ENCODE measurements around the gene SESN1.
A peak's percentile ranks its signal among the peaks of the same experiment; 100 is the strongest.
"Not testable (repeated sequence)": the region's sequence is repeated elsewhere in the genome, so short reads cannot be mapped to it uniquely, and the experiment has no call there.

SESN1 gene

DNA sequence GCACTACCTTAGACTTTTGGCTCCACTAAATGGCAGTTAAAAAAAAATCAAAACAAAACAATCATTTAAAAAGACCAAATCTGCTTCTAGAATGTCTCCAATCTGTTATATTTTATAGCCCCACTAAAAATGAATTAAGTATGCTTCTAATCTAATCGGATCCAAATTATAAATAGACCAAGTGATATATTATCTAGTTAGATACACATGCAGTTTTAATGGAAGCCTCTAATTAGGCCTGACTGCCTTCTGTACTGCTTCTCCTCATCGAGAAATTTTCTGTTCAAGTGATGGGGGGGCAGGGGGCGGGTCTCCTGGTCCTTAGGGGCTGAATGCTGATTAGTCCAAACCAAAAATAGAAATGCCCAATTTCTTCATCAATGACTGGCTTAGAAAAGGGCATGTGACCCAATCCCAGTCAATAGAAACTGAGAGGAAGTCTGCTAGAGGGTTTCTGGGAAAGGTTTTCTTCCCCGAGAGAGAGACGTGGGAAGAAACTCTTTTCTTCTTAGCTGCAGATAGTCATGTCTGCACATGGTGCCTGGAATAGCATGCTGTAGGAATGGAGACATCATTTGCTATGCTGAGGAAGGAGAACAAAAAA, 6.9 kb downstream of the SESN1 start:
- Histone ChIP-seq H3K27ac (replicated peaks) (no peak overlapping the region), H3K27me3 (ENCODE audit: insufficient read depth, poor library complexity, severe bottlenecking) (no peaks in the 10 kb centered on the region), H3K4me3 (replicated peaks; ENCODE audit: insufficient read depth, low read length) (no peak overlapping the region)
- TF ChIP-seq, protein P1, sequence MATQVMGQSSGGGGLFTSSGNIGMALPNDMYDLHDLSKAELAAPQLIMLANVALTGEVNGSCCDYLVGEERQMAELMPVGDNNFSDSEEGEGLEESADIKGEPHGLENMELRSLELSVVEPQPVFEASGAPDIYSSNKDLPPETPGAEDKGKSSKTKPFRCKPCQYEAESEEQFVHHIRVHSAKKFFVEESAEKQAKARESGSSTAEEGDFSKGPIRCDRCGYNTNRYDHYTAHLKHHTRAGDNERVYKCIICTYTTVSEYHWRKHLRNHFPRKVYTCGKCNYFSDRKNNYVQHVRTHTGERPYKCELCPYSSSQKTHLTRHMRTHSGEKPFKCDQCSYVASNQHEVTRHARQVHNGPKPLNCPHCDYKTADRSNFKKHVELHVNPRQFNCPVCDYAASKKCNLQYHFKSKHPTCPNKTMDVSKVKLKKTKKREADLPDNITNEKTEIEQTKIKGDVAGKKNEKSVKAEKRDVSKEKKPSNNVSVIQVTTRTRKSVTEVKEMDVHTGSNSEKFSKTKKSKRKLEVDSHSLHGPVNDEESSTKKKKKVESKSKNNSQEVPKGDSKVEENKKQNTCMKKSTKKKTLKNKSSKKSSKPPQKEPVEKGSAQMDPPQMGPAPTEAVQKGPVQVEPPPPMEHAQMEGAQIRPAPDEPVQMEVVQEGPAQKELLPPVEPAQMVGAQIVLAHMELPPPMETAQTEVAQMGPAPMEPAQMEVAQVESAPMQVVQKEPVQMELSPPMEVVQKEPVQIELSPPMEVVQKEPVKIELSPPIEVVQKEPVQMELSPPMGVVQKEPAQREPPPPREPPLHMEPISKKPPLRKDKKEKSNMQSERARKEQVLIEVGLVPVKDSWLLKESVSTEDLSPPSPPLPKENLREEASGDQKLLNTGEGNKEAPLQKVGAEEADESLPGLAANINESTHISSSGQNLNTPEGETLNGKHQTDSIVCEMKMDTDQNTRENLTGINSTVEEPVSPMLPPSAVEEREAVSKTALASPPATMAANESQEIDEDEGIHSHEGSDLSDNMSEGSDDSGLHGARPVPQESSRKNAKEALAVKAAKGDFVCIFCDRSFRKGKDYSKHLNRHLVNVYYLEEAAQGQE (IDR thresholded peaks at IDR 0.05; ENCODE audit: insufficient replicate concordance, low read depth) = no peak
- TF ChIP-seq SPI1 (IDR thresholded peaks at IDR 0.05; ENCODE audit: borderline replicate concordance, low read depth) (no peak), CTCF (IDR thresholded peaks at IDR 0.05; ENCODE audit: insufficient read depth, low read length) (no peak), POLR2AphosphoS5 (IDR thresholded peaks at IDR 0.05; ENCODE audit: low read depth) (no peak), GABPA (IDR thresholded peaks at IDR 0.05; ENCODE audit: low read depth) (no peak)
- DNase-seq (ENCODE audit: low read depth in 1 of 2, low spot score in 1 of 2) = no peak

DNA sequence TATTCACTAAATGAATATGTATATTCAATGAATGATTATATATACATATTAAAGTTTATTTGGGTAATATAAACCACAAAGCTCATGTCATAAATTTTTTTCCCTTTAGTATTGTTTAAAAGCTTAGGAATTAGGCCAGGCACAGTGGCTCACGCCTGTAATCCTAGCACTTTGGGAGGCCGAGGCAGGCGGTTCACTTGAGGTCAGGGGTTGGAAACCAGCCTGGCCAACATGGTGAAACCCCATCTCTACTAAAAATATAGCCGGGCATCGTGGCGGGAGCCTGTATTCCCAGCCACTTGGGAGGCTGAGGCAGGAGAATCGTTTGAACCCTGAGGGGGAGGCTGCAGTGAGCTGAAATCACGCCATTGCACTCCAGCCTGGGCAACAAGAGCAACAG, 10.5 kb downstream of the SESN1 start:
- not testable (repeated sequence) for H3K27ac ChIP-seq (replicated peaks); H3K27me3 ChIP-seq (ENCODE audit: insufficient read depth, poor library complexity, severe bottlenecking); H3K4me3 ChIP-seq (replicated peaks; ENCODE audit: insufficient read depth, low read length); DNase-seq (ENCODE audit: low read depth in 1 of 2, low spot score in 1 of 2)

GRCh38 chr6:109083657-109084056, 11.0 kb downstream of the SESN1 start:
- TF ChIP-seq GABPA (IDR thresholded peaks at IDR 0.05; ENCODE audit: low read depth) = no peak
- no peak for TF ChIP-seq SPI1 (IDR thresholded peaks at IDR 0.05; ENCODE audit: borderline replicate concordance, low read depth)
- TF ChIP-seq POLR2AphosphoS5 (IDR thresholded peaks at IDR 0.05; ENCODE audit: low read depth) = no peak
- Histone ChIP-seq H3K27me3 (ENCODE audit: insufficient read depth, poor library complexity, severe bottlenecking) (no peaks in the 10 kb centered on the region), H3K27ac (replicated peaks) (no peak overlapping the region), H3K4me3 (replicated peaks; ENCODE audit: insufficient read depth, low read length) (no peak overlapping the region)
- no peak for DNase-seq (ENCODE audit: low read depth in 1 of 2, low spot score in 1 of 2)

DNA sequence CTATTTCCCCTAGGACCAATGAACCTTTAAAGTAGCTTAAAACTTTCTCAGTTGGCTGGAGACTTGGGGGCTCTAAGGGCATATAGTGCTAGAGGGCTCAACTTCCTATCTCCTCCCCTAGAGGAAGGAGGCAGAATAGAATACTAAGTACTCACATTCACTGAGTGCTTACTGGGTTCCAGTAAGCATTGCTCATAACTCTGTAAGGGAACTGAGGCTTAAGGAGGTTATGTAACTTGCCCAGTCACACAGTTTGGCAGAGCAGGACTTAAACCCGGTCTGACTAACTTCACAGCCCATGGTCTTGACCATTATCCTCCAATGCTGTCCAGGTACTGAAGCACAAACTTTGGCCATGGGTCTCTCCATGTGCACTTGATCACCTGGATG, 12.5 kb downstream of the SESN1 start:
- DNase-seq (ENCODE audit: low read depth in 1 of 2, low spot score in 1 of 2) = peak in 1 of 2 experiments; percentile 31
- Histone ChIP-seq H3K27ac (replicated peaks) (no peak overlapping the region), H3K4me3 (replicated peaks; ENCODE audit: insufficient read depth, low read length) (no peak overlapping the region), H3K27me3 (ENCODE audit: insufficient read depth, poor library complexity, severe bottlenecking) (no peaks in the 10 kb centered on the region)
- TF ChIP-seq SPI1 (IDR thresholded peaks at IDR 0.05; ENCODE audit: borderline replicate concordance, low read depth) = no peak
- TF ChIP-seq, protein P1 (IDR thresholded peaks at IDR 0.05; ENCODE audit: insufficient replicate concordance, low read depth) = no peak
- TF ChIP-seq POLR2AphosphoS5 (IDR thresholded peaks at IDR 0.05; ENCODE audit: low read depth) = no peak
- TF ChIP-seq CTCF (IDR thresholded peaks at IDR 0.05; ENCODE audit: insufficient read depth, low read length) = no peak
- TF ChIP-seq GABPA (IDR thresholded peaks at IDR 0.05; ENCODE audit: low read depth) = no peak

Data from HL-60 (cell line).